Measurements from ENCODE around the gene NFXL1.

The NFXL1 gene

DNA sequence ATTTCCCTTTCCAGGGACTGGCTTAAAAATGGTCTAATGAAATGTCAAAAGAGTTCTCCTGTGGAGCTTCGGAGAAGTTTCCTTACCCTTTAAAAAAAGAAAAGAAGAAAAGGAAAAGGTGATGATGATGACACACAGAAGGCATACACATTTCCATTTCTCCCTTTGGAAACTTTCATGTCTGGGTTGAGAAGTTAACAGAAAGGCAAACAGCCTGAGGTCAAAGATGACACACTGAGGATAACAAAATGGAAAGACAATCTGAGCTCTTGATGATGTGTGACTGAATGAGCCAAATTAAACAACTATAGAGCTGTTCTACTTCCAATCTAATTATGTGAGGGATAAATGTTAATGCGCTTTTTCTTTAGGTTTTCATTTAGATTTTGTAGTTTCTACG is 32.2 kb downstream of the NFXL1 start:
- Histone ChIP-seq H3K36me3 (ENCODE audit: insufficient read depth, low read length) (peaks cover 98% of the 10 kb centered on the region), H3K27me3 (ENCODE audit: insufficient read depth, low read length) (no peaks in the 10 kb centered on the region), H3K4me3 (ENCODE audit: low read length) (no peak overlapping the region), H3K9me3 (ENCODE audit: insufficient read depth, low read depth, low read length) (no peaks in the 10 kb centered on the region), H3K4me1 (ENCODE audit: insufficient read depth, low read length) (no peaks in the 10 kb centered on the region), H3K9ac (ENCODE audit: low read depth, low read length) (no peak overlapping the region), H3K27ac (ENCODE audit: low read depth, low read length) (no peak overlapping the region)
- WGBS, result no CpG with 5 or more reads among the region's 3 CpGs

DNA sequence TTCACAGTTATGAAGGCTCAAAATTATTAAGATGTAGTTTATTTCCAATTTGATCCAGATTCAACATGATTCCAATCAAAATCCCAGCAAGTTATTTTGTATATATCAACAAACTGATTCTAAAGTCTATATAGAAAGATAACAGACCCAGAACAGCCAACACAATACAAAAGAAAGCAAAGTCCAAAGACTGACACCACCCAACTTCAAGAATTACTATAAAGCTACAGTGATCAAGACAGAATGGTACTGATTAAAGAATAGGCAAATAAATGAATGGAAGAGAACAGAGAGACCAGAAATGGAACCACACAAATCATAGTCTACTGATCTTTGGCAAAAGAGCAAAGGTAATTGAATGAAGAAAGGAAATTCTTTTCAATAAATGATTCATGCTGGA is 34.9 kb downstream of the NFXL1 start:
- no peaks in the 10 kb centered on the region for H3K27me3 ChIP-seq (ENCODE audit: insufficient read depth, low read length)
- H3K36me3 ChIP-seq (ENCODE audit: insufficient read depth, low read length), result peaks cover 99% of the 10 kb centered on the region
- no peak overlapping the region for H3K9ac ChIP-seq (ENCODE audit: low read depth, low read length)

DNA sequence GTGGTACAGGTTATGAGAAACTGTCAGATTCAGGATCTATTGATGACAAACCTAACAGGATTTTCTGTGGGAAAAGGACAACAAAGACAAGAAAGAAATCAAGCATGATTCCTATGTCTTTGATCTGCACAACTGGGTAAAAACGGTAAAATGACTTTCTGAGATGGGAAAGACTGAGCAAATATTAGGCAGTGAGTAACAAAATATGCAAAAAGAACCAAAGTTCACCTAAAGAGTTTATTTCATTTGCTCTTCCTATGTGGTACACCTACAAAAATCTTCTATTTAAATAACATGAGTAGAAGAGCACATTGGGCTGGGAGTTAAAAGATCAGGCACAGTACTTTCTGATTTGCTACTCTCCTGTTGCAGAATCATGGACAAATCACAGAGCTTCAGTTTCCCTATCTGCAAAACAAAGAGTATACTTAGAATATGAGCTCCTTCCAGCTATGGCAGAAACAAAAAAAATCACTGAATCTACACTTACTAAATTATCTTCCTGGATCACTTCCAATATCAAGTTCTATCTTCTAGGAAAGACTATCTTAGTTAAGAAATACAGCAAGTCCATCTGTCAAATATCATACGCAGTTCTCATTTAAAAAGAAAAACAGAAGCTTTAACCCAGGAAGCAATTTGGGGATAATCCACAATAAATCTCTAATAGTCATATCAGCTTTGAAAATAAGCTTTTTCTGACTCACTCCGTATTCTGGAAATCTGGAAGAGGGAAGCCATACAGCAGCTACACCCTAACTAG is 37.4 kb downstream of the NFXL1 start:
- Histone ChIP-seq H3K9me3 (ENCODE audit: insufficient read depth, low read depth, low read length) (peaks cover 14% of the 10 kb centered on the region; the same call in 1 of the 2 replicates), H3K27me3 (ENCODE audit: insufficient read depth, low read length) (no peaks in the 10 kb centered on the region), H3K36me3 (ENCODE audit: insufficient read depth, low read length) (peaks cover 97% of the 10 kb centered on the region), H3K9ac (ENCODE audit: low read depth, low read length) (no peak overlapping the region), H3K4me3 (ENCODE audit: low read length) (no peak overlapping the region), H3K27ac (ENCODE audit: low read depth, low read length) (no peak overlapping the region), H3K4me1 (ENCODE audit: insufficient read depth, low read length) (no peaks in the 10 kb centered on the region)
- 90% methylated on average over 3 of the region's 3 CpGs for WGBS

More for the DNA sequence above, 34.9 kb downstream of the NFXL1 start:
- no peak overlapping the region for H3K4me3 ChIP-seq (ENCODE audit: low read length)
- H3K4me1 ChIP-seq (ENCODE audit: insufficient read depth, low read length), result no peaks in the 10 kb centered on the region
- no peak overlapping the region for H3K27ac ChIP-seq (ENCODE audit: low read depth, low read length)
- peaks cover 1% of the 10 kb centered on the region; the same call in 1 of the 2 replicates for H3K9me3 ChIP-seq (ENCODE audit: insufficient read depth, low read depth, low read length)

DNA sequence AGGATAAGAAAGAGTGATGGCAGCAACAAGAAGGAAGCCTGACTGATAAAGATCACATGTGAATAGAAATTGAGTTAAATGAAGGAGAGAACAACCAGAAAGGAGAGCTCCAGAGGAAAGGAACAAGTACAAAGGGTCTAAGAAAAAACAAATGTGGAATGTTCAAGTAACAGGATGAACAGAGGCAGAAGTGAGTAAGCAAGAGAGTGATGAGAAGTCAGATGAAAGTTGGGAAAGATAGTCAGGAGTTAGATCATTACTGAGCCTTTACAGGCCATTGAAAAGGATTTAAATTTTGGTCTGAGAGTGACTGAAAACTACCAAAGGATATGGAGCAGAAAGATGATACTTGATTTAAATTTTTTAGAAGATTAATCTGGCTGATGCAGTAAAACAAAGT is 38.1 kb downstream of the NFXL1 start:
- Histone ChIP-seq H3K27me3 (ENCODE audit: insufficient read depth, low read length) (no peaks in the 10 kb centered on the region), H3K36me3 (ENCODE audit: insufficient read depth, low read length) (peaks cover 97% of the 10 kb centered on the region), H3K9me3 (ENCODE audit: insufficient read depth, low read depth, low read length) (peaks cover 14% of the 10 kb centered on the region; the same call in 1 of the 2 replicates), H3K4me1 (ENCODE audit: insufficient read depth, low read length) (no peaks in the 10 kb centered on the region), H3K27ac (ENCODE audit: low read depth, low read length) (no peak overlapping the region), H3K4me3 (ENCODE audit: low read length) (no peak overlapping the region), H3K9ac (ENCODE audit: low read depth, low read length) (no peak overlapping the region)

DNA sequence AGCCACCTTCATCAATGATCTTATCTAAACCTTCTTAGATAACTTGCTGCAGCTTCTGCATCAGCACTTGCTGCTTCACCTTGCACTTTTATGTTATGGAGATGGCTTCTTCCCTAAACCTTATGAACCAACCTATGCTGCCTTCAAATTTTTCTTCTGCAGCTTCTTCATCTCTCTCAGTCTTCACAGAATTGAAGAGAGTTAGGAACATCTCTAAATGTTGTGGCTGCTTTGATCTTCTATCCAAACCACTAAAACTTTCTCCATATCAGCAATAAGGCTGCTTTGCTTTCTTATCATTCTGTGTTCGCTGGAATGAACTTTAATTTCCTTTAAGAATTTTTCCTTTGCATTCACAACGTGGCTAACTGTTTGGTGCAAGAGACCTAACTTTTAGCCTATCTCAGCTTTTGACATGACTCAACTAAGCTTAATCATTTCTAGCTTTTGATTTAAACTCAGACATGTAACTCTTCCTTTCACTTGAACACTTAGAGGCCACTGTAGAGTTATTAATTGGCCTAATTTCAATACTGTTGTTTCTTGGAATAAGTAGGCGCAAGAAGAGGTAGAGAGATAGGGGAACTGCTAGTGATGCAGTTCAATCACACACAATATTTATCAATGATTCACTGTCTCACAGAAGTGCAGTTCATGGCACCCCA is 40.4 kb downstream of the NFXL1 start:
- Histone ChIP-seq H3K36me3 (ENCODE audit: insufficient read depth, low read length) (peaks cover 94% of the 10 kb centered on the region), H3K9ac (ENCODE audit: low read depth, low read length) (no peak overlapping the region), H3K4me1 (ENCODE audit: insufficient read depth, low read length) (no peaks in the 10 kb centered on the region), H3K9me3 (ENCODE audit: insufficient read depth, low read depth, low read length) (peaks cover 14% of the 10 kb centered on the region; the same call in 1 of the 2 replicates), H3K4me3 (ENCODE audit: low read length) (no peak overlapping the region), H3K27me3 (ENCODE audit: insufficient read depth, low read length) (no peaks in the 10 kb centered on the region), H3K27ac (ENCODE audit: low read depth, low read length) (no peak overlapping the region)
- WGBS, result 94% methylated on average over 2 of the region's 3 CpGs

DNA sequence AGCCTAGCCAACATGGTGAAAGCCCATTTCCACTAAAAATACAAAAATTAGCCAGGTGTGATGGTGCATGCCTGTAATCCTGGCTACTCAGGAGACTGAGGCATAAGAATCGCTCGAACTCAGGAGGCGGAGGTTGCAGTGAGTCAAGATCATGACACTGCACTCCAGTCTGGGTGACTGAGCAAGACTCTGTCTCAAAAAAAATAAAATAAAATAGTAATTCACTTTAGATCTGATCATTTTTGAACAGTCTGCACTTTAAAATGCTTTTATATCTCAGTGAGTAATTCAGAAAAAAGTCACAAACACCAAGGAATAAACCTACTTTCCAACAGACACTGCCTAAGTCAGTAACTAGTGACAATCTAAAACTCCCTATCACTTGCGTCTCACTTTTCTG is 50.9 kb downstream of the NFXL1 start:
- 73% methylated on average over 4 of the region's 4 CpGs for WGBS
- Histone ChIP-seq H3K9me3 (ENCODE audit: insufficient read depth, low read depth, low read length) (no peaks in the 10 kb centered on the region), H3K4me3 (ENCODE audit: low read length) (no peak overlapping the region), H3K27ac (ENCODE audit: low read depth, low read length) (no peak overlapping the region), H3K27me3 (ENCODE audit: insufficient read depth, low read length) (no peaks in the 10 kb centered on the region), H3K9ac (ENCODE audit: low read depth, low read length) (no peak overlapping the region), H3K4me1 (ENCODE audit: insufficient read depth, low read length) (no peaks in the 10 kb centered on the region), H3K36me3 (ENCODE audit: insufficient read depth, low read length) (peaks cover 27% of the 10 kb centered on the region)

DNA sequence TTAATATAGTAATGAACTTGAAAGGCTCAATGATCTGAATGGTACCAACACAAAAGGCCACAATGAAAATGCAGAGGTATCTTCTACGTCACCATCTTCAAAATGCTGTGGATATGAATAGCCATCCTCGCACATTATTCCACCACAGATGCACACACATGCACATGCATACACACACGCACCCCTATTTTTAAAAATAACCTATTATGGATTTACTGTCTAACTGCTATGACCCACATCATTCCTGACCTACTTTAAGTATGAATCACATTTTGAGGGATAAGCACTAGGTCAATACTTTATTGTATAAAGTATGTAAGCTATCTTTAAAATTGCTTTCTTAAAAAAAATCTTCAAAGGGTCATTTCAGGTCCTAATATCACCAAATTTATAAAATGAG is 52.1 kb downstream of the NFXL1 start:
- no peak overlapping the region for H3K9ac ChIP-seq (ENCODE audit: low read depth, low read length)
- no peak overlapping the region for H3K4me3 ChIP-seq (ENCODE audit: low read length)
- H3K27ac ChIP-seq (ENCODE audit: low read depth, low read length), result no peak overlapping the region
- no peaks in the 10 kb centered on the region for H3K9me3 ChIP-seq (ENCODE audit: insufficient read depth, low read depth, low read length)
- 92% methylated on average over 3 of the region's 3 CpGs for WGBS
- H3K4me1 ChIP-seq (ENCODE audit: insufficient read depth, low read length), result no peaks in the 10 kb centered on the region
- peaks cover 34% of the 10 kb centered on the region for H3K36me3 ChIP-seq (ENCODE audit: insufficient read depth, low read length)
- no peaks in the 10 kb centered on the region for H3K27me3 ChIP-seq (ENCODE audit: insufficient read depth, low read length)

DNA sequence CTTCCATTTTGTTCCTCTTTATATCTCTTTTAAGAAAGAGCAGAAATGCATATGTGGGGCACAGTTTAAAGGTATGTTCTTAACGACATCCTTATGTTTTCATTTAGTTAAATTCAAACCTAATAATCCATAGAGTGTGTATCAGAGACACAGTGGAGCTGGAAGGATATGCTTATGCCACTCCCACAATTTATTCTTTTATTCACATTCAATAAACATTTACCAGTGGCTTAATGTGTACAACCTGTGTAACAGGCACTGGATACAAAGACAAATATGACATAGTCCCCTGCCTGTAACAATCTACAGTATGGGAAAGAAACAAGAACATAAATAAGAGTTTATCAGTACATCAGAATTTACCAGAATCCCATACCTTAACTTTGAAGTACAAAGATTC is 54.1 kb downstream of the NFXL1 start:
- Histone ChIP-seq H3K27ac (ENCODE audit: low read depth, low read length) (no peak overlapping the region), H3K9ac (ENCODE audit: low read depth, low read length) (no peak overlapping the region), H3K4me1 (ENCODE audit: insufficient read depth, low read length) (no peaks in the 10 kb centered on the region), H3K9me3 (ENCODE audit: insufficient read depth, low read depth, low read length) (no peaks in the 10 kb centered on the region), H3K36me3 (ENCODE audit: insufficient read depth, low read length) (peaks cover 49% of the 10 kb centered on the region), H3K27me3 (ENCODE audit: insufficient read depth, low read length) (no peaks in the 10 kb centered on the region), H3K4me3 (ENCODE audit: low read length) (no peak overlapping the region)
- no CpG with 5 or more reads among the region's 1 CpG for WGBS

DNA sequence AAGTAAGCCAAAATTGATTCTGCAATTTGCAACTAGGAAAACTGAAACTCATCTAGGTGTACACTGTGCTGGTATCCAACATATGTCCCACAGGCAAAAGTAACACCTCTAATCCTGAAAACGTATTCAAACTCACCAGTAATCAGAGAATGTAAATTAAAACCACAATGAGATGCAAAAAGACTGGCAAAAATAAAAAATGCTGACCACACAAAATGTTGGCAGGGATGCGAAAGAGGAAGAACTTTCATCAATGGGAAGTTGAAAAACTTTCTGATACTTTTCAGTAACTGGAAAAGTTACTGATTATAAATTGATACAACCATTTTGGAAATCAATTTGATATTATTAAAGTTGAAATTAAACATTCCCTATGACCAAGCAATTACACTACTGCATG is 56.4 kb downstream of the NFXL1 start:
- Histone ChIP-seq H3K27me3 (ENCODE audit: insufficient read depth, low read length) (no peaks in the 10 kb centered on the region), H3K4me3 (ENCODE audit: low read length) (no peak overlapping the region), H3K9me3 (ENCODE audit: insufficient read depth, low read depth, low read length) (no peaks in the 10 kb centered on the region), H3K9ac (ENCODE audit: low read depth, low read length) (no peak overlapping the region), H3K27ac (ENCODE audit: low read depth, low read length) (no peak overlapping the region), H3K36me3 (ENCODE audit: insufficient read depth, low read length) (peaks cover 67% of the 10 kb centered on the region), H3K4me1 (ENCODE audit: insufficient read depth, low read length) (no peaks in the 10 kb centered on the region)
- 95% methylated on average over 2 of the region's 2 CpGs for WGBS

DNA sequence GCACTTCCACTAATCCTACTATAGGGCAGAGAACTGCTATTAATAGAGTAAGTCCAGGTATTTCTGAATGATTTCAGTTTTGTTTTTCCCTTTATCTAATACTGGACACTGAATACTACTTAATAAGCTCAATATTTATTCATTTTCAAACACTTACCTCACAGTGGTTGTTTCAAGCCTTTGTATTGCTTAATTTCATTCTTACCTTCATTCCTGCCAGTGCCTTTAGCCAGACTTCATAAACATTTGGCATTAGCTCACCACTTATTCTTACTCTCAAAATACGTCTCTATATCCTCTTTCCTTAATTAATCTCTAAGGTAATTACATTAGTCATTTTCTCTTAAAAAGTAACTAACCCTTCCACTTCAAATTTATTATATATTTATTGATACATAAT is 57.7 kb downstream of the NFXL1 start:
- no peak overlapping the region for H3K4me3 ChIP-seq (ENCODE audit: low read length)
- no peaks in the 10 kb centered on the region for H3K4me1 ChIP-seq (ENCODE audit: insufficient read depth, low read length)
- H3K27me3 ChIP-seq (ENCODE audit: insufficient read depth, low read length), result no peaks in the 10 kb centered on the region
- no peaks in the 10 kb centered on the region for H3K9me3 ChIP-seq (ENCODE audit: insufficient read depth, low read depth, low read length)
- peaks cover 67% of the 10 kb centered on the region for H3K36me3 ChIP-seq (ENCODE audit: insufficient read depth, low read length)
- H3K27ac ChIP-seq (ENCODE audit: low read depth, low read length), result no peak overlapping the region
- H3K9ac ChIP-seq (ENCODE audit: low read depth, low read length), result no peak overlapping the region
- WGBS, result 83% methylated on average over 1 of the region's 1 CpG

DNA sequence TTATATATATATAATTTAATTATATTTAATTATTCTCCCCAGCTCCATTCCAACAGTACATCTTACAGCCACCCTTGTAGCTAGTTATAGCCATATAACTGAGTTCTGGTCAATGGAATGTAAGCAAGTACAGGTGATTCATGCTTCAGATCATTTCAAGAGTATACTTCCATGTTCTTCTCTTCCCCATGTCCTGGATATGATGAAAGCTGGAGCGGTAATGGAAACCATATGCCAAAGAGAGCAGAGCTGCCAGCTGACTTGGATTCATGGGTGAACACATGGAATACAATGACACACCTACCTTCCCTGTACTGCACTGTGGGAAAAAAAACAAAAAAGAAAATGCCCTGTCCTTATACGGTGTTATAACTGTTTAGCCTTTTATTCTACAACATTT is 59.0 kb downstream of the NFXL1 start:
- Histone ChIP-seq H3K9me3 (ENCODE audit: insufficient read depth, low read depth, low read length) (no peaks in the 10 kb centered on the region), H3K27me3 (ENCODE audit: insufficient read depth, low read length) (no peaks in the 10 kb centered on the region), H3K4me3 (ENCODE audit: low read length) (no peak overlapping the region), H3K9ac (ENCODE audit: low read depth, low read length) (no peak overlapping the region), H3K4me1 (ENCODE audit: insufficient read depth, low read length) (no peaks in the 10 kb centered on the region), H3K27ac (ENCODE audit: low read depth, low read length) (no peak overlapping the region), H3K36me3 (ENCODE audit: insufficient read depth, low read length) (peaks cover 78% of the 10 kb centered on the region)
- WGBS, result 100% methylated on average over 2 of the region's 2 CpGs
